Type B pancreatic cell (in vitro differentiated cells): ENCODE data around the gene TCF7L2. TPM values are rescaled to one million over a fixed set of nuclear protein-coding genes. Genes with fewer than 3 reads are reported as not detected.

ENCODE experiments used
- DNase-seq: peaks from one replicate; pipeline ENCODE4 v3.0.0; 2021; ENCODE audit warnings: mixed read lengths; ENCODE audit not compliant: unreplicated experiment; ENCODE audit errors: extremely low spot score
- H3K27ac Mint-ChIP-seq: 2 replicates; pipeline ENCODE4 v1.8.0; 2021; ENCODE audit warnings: mild to moderate bottlenecking, mixed read lengths
- H3K27me3 Mint-ChIP-seq: 2 replicates; pipeline ENCODE4 v1.8.0; 2021; ENCODE audit warnings: mixed read lengths
- H3K36me3 Mint-ChIP-seq: 2 replicates; pipeline ENCODE4 v1.8.0; 2021; ENCODE audit warnings: mixed read lengths
- H3K4me1 Mint-ChIP-seq: one replicate; pipeline ENCODE4 v1.8.0; 2021; ENCODE audit warnings: mixed read lengths; ENCODE audit not compliant: unreplicated experiment
- H3K4me3 Mint-ChIP-seq: 2 replicates; pipeline ENCODE4 v1.8.0; 2021; ENCODE audit warnings: mild to moderate bottlenecking, mixed read lengths
- H3K9me3 Mint-ChIP-seq: 2 replicates; pipeline ENCODE4 v1.8.0; 2021; ENCODE audit warnings: mixed read lengths
- CTCF ChIP-seq: fragments of 200-600 bp; sonication (generic); conservative IDR thresholded peaks from 2 replicates; pipeline ENCODE4 v1.5.0; 2021; ENCODE audit warnings: antibody characterized with exemption, mild to moderate bottlenecking
- total RNA-seq: library from RNA; stranded (reverse); gene quantifications from 2 replicates; pipeline ENCODE4 v1.2.1, GENCODE V29; 2021; ENCODE audit warnings: low replicate concordance

TCF7L2 gene
- total RNA-seq, 1 donor from 2014 or later: 39.7 TPM

GRCh38 chr10:113018034-113018433 lies 68.0 kb downstream of the TCF7L2 start:
- Mint-ChIP-seq H3K27ac (no peak overlapping the region), H3K9me3 (no peaks in the 10 kb centered on the region), H3K27me3 (peaks cover 3% of the 10 kb centered on the region), H3K4me3 (no peak overlapping the region), H3K36me3 (no peaks in the 10 kb centered on the region), H3K4me1 (peaks cover 63% of the 10 kb centered on the region)
- no peak for TF ChIP-seq CTCF
- DNase-seq: no peak

GRCh38 chr10:113019096-113019495 lies 69.0 kb downstream of the TCF7L2 start:
- peaks cover 57% of the 10 kb centered on the region for H3K4me1 Mint-ChIP-seq
- no peaks in the 10 kb centered on the region for H3K9me3 Mint-ChIP-seq
- peak overlapping the region; percentile 45 for H3K4me3 Mint-ChIP-seq
- no peak for DNase-seq
- no peaks in the 10 kb centered on the region for H3K36me3 Mint-ChIP-seq
- peak overlapping the region; percentile 35 for H3K27ac Mint-ChIP-seq
- peaks cover 3% of the 10 kb centered on the region for H3K27me3 Mint-ChIP-seq
- TF ChIP-seq CTCF: no peak

DNA sequence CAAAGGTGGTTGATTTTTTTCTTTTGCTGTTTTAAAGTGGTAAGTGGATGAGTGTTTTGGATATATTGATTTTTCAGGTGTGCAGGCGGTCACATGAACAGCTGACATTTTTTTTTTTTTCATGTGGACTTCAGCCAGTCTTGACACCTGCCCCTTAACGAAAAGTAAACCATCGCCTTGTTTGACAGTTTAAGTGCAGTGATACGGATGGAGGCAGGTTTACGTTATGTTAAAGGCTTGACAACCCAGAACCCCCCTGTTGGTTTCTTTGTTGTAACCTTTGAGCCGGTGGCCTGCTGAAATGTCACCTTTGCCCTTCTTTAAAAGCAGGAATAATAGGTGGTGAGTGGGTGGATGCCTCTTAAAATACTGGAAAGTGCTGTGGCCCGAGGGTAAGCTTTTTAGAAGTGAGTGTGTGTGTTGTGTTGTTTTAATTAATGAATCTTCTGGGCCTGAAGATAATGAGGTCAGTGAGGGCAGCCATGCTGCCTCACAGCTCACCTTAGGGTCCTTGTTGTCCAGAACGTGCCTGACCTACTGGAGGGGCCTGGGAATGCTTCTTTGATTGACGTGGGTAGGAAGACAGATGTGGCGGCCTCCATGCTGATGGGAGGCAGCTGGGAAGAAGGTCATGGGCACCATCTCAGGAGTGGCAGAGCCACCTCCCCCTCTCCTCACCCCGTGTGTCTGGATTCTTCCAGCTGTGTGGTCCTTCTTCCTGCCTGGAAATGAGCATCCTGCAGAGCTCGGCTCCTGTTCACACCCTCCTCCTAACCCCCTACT lies 69.8 kb downstream of the TCF7L2 start:
- no peak for DNase-seq
- no peaks in the 10 kb centered on the region for H3K36me3 Mint-ChIP-seq
- H3K27ac Mint-ChIP-seq: peak overlapping the region; percentile 35
- no peak for TF ChIP-seq CTCF
- no peaks in the 10 kb centered on the region for H3K9me3 Mint-ChIP-seq
- peaks cover 3% of the 10 kb centered on the region for H3K27me3 Mint-ChIP-seq
- H3K4me1 Mint-ChIP-seq: peaks cover 57% of the 10 kb centered on the region
- H3K4me3 Mint-ChIP-seq: peak overlapping the region; percentile 65

GRCh38 chr10:113020475-113020753 lies 70.4 kb downstream of the TCF7L2 start:
- H3K36me3 Mint-ChIP-seq: no peaks in the 10 kb centered on the region
- TF ChIP-seq CTCF: no peak
- no peak overlapping the region for H3K4me3 Mint-ChIP-seq
- peaks cover 57% of the 10 kb centered on the region for H3K4me1 Mint-ChIP-seq
- DNase-seq: no peak
- H3K9me3 Mint-ChIP-seq: no peaks in the 10 kb centered on the region
- no peak overlapping the region for H3K27ac Mint-ChIP-seq
- H3K27me3 Mint-ChIP-seq: peaks cover 3% of the 10 kb centered on the region

- no peak overlapping the region for H3K27ac Mint-ChIP-seq
- no peak for TF ChIP-seq CTCF
- H3K9me3 Mint-ChIP-seq: no peaks in the 10 kb centered on the region
- peaks cover 3% of the 10 kb centered on the region for H3K27me3 Mint-ChIP-seq
- peaks cover 53% of the 10 kb centered on the region for H3K4me1 Mint-ChIP-seq
- H3K4me3 Mint-ChIP-seq: no peak overlapping the region
- H3K36me3 Mint-ChIP-seq: no peaks in the 10 kb centered on the region
- DNase-seq: no peak
Observed at GRCh38 chr10:113020838-113021237, 70.8 kb downstream of the TCF7L2 start.
